HCT116 (cell line): ENCODE data around the gene U2AF1. TPM values are rescaled to one million over a fixed set of nuclear protein-coding genes. Genes with fewer than 3 reads are reported as not detected.

ENCODE experiments used
- total RNA-seq: library from RNA; stranded (reverse); gene quantifications from one replicate; pipeline ENCODE4 v1.2.1, GENCODE V29; 2021; ENCODE audit not compliant: unreplicated experiment

The U2AF1 gene
- total RNA-seq, 1 experiment from 2014 or later = 26.1 TPM

Other genes starting within 250 kb of the U2AF1 start
- 34.8 TPM for gene WDR4, start 228.0 kb downstream of the U2AF1 start, total RNA-seq
- gene NDUFV3, start 214.3 kb downstream of the U2AF1 start, total RNA-seq = 35.2 TPM
- gene ERVH48-1, start 181.9 kb downstream of the U2AF1 start, total RNA-seq = not detected
- 12.7 TPM for gene PKNOX1, start 133.0 kb downstream of the U2AF1 start, total RNA-seq
- gene CBS, start 31.7 kb downstream of the U2AF1 start, total RNA-seq = 1.4 TPM
- gene CRYAA, start 61.4 kb upstream of the U2AF1 start, total RNA-seq = not detected